SK-N-SH (cell line): Measurements from ENCODE around the gene CENPX.

Source experiments
- EZH2phosphoT487 ChIP-seq: fragments of 200-600 bp; sonication (generic); IDR thresholded peaks from 2 replicates; pipeline ENCODE4 v1.6.1; 2017; ENCODE audit warnings: low read depth, mixed run types, mild to moderate bottlenecking, antibody characterized with exemption, moderate library complexity, borderline replicate concordance
- TF ChIP-seq, protein P1 (sequence below): fragments of 200-600 bp; sonication (generic); IDR thresholded peaks from 2 replicates; pipeline ENCODE4 v1.6.1; 2017; ENCODE audit warnings: antibody characterized with exemption, mild to moderate bottlenecking, moderate library complexity

DNA sequence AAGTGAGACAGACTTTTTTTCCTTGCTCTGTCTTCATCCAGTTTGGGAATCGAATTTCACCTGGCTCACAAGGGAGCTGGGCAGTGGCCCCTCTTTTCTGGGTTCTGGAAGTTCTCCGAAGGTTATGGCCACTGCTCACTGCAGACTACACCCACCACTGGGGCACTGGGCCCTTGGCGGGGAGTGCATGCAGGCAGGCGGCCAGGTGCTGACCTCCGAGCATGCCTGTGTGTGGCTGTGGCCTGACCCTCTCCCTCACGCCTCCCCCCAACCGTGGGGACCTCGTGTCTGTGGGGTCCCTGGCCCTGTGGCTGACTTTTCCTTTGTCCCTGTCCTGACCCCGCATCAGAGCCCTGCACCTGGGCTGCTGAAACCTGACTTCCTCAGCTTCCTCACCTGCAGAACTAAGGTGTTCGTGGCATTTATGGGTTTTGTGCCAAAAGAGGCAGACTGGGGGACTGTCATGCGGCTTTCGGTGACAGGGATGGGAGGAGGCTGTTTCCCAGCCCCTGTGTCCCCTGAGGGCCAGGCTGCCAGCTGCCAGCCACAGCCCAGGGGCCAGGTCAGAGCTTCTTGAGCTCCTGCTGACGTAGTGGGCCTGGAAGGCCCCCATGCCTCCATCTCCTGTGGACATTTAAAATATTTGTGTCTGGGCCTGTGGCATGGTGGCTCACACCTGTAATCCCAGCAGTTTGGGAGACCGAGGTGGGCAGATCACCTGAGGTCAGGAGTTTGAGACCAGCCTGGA, 23.8 kb downstream of the CENPX start:
- TF ChIP-seq, protein P1, sequence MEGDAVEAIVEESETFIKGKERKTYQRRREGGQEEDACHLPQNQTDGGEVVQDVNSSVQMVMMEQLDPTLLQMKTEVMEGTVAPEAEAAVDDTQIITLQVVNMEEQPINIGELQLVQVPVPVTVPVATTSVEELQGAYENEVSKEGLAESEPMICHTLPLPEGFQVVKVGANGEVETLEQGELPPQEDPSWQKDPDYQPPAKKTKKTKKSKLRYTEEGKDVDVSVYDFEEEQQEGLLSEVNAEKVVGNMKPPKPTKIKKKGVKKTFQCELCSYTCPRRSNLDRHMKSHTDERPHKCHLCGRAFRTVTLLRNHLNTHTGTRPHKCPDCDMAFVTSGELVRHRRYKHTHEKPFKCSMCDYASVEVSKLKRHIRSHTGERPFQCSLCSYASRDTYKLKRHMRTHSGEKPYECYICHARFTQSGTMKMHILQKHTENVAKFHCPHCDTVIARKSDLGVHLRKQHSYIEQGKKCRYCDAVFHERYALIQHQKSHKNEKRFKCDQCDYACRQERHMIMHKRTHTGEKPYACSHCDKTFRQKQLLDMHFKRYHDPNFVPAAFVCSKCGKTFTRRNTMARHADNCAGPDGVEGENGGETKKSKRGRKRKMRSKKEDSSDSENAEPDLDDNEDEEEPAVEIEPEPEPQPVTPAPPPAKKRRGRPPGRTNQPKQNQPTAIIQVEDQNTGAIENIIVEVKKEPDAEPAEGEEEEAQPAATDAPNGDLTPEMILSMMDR: no peak
- TF ChIP-seq EZH2phosphoT487: no peak
